GM20000 (cell line): ENCODE data around the gene LMNTD1.
A peak's percentile ranks its signal among the peaks of the same experiment; 100 is the strongest.

Experiments used
- DNase-seq: peaks from one replicate; pipeline ENCODE4 v3.0.0; 2012; ENCODE audit warnings: low spot score
- CTCF ChIP-seq: IDR thresholded peaks from 2 replicates; pipeline ENCODE4 v1.5.1; 2012; ENCODE audit warnings: mild to moderate bottlenecking, control low read depth; ENCODE audit errors: extremely low read depth, missing control alignments

The LMNTD1 gene

DNA sequence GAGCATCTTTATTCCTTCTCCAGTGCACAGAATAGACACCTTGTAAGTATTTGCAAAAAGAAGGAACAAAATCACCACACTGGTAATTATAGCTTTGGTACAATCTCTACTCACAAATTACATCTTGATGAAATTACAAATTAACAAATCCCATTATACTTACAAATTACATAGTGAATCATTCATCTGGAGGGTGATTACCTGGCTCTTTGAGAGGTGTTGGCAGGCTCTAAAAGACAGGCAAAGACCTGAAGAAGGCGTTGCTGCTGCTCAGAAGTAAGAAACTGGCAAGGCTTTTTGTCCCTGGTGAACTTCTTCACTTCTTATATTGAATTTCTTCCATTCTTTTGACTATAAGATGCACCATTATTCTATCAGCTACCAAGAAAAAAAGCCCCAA lies 21.7 kb upstream of the LMNTD1 start:
- DNase-seq, result no peak
- TF ChIP-seq CTCF, result no peak

DNA sequence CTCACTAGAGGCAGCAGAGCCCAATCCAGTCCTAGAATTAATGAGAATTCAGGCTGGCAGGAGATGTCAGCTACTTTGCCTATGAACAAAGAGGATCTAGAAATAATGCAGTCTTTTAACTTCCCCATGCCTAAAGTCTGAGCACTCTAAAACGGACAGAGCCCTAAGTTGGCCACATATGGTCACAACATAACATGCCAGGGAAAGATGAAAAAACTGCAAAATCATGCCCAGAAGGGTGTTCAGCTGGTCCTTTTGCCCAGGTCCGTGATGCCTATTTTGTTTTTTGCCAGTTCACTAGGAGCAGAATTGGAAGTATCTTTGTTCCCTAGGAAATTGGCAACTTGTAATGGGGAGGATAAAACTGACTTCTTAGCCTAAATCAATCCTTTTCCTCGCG lies 20.3 kb upstream of the LMNTD1 start:
- no peak for TF ChIP-seq CTCF
- DNase-seq, result no peak

GRCh38 chr12:25570418-25570817 lies 17.3 kb upstream of the LMNTD1 start:
- TF ChIP-seq CTCF, result no peak
- DNase-seq, result no peak

DNA sequence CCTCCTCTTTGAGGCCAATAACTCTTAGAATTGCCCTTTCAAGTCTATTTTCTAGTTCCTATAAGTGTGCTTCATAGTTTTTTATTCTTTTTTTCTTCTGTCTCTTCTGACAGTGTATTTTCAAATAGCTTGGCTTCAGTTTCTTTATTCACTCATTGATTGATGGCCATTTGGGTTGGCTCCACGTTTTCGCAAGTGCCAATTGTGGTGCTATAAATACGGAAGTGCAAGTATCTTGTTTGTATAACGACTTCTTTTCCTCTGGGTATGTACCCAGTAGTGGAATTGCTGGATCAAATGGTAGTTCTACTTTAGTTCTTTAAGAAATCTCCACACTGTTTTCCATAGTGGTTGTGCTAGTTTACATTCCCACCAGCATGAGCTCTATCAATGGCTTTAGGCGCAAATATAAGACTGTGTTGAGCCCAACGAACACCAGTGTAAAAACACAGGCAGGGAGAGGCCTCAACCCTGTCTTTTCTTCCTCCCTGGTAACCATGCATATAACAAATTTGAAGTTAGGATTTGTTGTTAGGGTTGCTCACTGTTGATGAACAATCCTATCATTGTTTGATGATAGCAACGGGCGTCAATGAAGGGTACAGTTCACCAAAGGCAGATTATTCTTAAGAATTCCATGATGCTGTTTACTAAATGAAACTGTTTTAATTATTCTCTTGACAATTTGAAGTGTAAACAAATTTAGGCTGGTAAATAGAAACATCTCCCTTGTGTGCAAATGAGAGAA lies 13.3 kb upstream of the LMNTD1 start:
- TF ChIP-seq CTCF, result no peak

DNA sequence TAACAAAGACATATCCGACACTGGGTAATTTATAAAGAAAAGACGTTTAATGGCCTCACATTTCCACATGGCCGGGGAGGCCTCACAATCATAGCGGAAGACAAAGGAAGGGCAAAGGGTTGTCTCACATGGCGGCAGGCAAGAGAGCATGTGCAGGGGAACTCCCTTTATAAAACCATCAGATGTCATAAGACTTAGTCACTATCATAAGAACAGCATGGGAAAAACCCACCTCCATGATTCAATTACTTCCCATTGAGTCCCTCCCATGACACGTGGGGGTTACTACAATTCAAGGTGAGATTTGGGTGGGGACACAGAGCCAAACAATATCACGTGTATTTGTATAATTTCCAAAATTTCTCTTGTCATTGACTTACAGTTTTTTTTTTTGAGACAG lies 5.5 kb upstream of the LMNTD1 start:
- TF ChIP-seq CTCF, result no peak

More for the DNA sequence above, 13.3 kb upstream of the LMNTD1 start:
- DNase-seq, result no peak

DNA sequence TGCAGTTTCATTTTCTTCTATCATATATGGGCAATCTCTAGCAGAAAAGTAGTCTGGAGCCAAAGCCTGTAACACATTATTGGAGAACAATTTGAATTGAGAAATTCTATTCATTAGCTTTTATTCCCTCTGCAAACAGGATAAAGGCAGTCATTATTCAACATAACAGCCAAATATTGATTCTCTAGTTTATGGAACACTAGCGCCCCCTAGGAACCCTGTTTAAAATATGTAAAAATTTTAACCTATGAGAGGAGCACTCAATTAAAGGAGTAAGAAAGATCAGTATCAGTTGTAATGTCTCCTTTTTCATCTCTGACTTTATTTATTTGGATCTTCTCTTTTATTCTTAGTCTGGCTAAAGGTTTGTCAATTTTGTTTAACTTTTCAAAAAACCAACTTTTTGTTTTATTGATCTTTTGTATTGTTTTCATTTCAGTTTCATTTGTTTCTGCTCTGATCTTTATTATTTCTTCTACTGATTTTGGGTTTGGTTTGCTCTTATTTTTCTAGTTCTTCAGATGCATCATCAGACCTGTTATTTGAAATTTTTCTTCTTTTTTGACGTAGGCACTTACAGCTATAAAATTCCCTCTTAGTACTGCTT lies 4.8 kb upstream of the LMNTD1 start:
- TF ChIP-seq CTCF, result no peak
- DNase-seq, result peak; percentile 8

More for the DNA sequence above, 5.5 kb upstream of the LMNTD1 start:
- no peak for DNase-seq

DNA sequence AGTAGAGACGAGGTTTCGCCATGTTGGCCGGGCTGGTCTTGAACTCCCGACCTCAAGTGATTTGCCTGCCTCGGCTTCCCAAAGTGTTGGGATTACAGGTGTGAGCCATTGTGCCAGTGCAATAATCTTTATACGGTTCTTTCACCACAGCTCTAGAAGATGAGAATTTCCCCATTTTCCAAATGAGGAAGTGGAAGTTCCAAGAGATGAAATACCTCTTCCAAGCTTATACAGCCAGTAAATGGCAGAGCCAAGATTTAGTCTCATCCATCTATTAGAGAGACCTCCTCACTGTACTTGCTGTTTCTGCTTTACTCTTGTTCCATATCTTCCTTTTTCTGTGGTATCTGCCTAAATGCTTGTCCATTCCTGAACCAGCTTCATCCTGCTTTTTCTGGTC lies 3.1 kb upstream of the LMNTD1 start:
- TF ChIP-seq CTCF, result no peak

More for the DNA sequence above, 3.1 kb upstream of the LMNTD1 start:
- DNase-seq, result no peak
